DMS79 (cell line): ENCODE results near the gene SLC39A11.

Experiments
- DNase-seq: peaks from one replicate; lab custom pipeline; 2025; lab: John Stamatoyannopoulos, UW

SLC39A11 gene

DNA sequence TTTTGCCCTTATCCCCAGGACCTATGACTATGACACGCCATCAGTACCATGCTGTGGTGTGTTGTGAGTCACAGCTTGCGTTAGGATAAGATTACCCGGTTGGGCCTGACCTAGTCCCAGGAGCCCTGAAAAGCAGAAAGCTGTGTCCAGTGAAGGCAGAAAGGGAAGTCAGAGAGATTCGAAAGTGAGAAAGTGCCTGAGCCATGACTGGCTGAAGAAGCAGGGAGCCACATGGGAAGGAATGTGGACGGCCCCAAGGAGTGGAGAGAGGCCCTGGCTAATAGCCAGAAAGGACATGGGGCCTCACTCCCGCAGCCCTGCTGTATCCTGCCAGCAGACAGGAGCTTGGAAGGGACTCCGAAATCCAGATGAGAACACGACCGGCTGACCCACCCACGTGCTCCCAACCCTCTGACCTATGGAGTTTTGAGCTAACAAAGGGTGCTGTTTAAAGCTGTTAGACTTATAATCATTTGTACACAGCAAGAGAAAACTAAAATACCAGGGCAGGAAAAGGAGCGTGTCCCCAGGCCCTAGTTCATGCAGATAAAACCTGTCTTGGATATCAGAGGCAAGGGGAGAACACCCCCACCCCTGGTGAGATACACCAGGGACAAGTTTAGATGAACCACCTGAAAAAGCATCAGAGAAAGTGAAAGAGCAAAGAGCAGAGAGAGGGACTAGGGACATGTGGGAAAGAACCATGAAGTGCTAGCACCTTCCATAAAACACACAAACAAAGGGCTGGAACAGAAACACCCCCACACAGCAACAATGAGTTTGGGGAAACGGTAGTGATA is 115.3 kb downstream of the SLC39A11 start:
- no peak for DNase-seq

DNA sequence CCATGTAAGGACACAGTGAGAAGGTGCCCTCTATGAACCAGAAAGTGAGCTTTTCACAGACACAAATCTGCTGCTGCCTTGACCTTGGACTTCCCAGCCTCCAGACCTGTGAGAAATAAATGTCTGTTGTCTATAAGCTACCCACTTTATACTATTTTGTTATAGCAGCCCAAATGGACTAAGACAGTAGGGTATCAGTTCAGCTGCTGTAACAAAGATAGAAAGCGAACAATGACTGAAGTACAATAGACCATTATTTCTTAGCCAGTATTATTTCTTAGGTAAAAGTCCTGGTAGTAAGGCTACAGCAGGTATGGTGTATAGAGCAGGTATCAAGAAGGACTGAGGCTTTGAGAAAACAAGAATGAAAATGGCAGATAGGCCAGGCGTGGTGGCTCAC is 117.0 kb downstream of the SLC39A11 start:
- DNase-seq = no peak

DNA sequence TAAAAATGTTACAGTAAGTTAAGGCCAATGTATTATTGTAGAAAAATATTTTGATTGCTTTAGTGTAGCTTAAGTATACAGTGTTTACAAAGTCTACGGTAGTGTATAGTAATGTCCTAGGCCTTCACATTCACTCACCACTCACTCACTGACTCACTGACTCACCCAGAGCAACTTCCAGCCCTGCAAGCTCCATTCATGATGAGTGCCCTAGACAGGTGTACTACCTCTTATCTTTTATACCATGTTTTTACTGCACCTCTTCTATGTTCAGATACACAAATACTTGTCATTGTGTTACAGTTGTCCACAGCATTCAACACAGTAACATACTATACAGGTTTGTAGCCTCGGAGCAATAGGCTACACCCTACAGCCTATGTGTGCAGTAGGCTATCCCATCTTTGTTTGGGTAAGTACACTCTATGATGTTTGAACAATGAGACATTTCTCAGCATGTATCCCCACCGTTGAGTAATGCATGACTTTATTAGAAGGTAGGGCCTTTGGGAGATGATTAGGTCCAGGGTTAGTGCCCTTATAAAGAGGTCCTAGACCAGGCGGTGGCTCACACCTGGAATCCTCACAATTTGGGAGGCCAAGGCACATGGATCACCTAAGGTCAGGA is 117.8 kb downstream of the SLC39A11 start:
- no peak for DNase-seq

DNA sequence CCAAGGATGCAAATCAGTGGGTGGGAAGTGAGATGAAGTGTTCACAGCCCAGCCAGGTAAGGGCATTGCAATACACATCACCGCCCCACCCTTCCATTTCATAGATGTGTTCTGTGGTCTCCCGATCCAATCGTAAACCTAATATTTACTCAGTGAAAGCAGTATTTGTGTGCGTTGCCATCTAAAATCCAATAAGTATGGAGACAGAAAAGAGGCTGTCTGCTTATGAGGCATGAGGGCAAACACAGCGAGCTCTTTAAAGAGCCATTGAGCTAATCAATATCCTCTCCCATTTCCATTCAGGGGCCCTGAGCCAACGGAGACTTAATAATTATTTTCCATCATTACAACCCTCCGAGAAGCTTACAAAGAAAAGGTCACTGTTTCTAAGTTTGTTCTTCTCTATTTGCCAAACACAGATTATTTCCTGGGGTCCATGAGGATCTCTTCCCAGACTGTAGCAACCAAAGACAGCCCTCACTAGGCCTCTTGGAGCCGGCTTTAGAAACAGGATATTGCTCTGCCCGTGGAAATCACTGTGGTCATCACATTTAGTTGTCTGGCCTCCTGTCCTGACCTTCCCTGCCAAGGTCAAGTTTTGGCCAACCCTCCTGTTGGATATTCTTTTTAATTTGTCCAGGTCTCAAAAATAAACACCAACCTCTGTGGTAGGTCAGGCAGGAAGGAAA is 120.1 kb downstream of the SLC39A11 start:
- no peak for DNase-seq

DNA sequence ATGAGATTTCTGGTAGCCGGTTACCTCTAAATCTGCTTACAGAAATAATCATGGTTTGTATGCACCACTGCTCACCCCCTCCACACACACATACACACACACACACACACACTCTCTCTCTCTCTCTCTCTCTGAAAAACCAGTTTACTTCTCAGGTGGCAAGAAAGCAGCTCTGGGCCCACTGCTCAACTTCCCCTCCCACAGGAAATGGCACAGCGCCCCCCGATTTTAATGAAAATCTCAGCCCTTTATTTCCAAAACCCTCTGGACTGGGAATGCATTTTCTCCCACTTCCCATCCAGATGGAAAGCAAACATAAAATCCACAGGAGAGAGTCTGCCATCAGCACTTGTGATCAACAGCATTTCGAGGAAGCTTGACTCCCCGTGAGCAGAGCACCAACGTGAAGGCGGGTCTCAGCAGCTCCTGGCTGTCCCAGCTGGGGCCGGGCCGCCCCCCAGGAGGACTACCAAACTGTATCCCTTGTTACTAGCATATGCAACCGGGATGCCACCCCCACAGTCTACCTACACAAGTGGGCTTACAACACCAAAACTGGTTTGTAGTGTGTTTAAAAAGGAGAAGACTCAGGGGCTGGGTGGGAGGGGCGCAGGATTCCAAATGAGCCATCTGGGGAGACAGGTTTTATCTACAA is 121.1 kb downstream of the SLC39A11 start:
- no peak for DNase-seq

DNA sequence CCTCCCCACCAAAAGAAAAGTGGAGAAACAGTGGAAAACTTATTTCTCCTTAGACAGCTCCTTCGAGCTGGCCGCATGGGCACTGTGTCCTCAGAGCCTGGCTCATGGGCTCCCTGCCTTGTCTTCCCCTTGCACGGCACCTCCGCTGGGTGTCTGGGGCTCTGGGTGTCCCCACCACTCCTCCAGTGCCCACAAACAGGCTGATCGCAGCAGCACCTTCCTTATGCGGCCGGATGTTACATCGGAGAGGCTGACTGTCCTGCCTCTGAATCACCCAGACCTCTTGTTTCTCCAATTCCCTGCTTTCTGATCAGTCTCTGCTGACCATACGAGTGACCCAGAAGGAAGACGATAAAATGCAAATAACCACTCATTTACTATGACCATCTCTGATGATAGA is 121.7 kb downstream of the SLC39A11 start:
- DNase-seq = no peak

DNA sequence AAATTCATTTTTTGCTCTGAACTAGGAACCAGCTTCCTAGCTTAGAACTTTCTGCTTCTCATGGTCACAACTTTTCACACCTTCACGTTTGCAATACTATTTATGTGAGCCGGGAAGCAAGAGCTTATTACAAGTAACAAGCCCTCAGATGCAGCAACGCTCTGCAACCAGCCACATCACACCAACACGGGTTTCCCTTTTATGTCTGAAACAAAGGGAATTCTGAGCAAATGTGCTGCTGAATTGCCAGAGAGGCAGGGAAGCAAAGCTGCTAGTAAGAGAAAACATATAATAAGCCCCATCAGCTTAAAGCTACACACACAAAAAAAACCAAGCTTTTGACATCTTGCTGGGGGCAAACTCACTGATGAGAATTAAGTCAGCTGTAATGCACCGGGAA is 122.2 kb downstream of the SLC39A11 start:
- DNase-seq = no peak

DNA sequence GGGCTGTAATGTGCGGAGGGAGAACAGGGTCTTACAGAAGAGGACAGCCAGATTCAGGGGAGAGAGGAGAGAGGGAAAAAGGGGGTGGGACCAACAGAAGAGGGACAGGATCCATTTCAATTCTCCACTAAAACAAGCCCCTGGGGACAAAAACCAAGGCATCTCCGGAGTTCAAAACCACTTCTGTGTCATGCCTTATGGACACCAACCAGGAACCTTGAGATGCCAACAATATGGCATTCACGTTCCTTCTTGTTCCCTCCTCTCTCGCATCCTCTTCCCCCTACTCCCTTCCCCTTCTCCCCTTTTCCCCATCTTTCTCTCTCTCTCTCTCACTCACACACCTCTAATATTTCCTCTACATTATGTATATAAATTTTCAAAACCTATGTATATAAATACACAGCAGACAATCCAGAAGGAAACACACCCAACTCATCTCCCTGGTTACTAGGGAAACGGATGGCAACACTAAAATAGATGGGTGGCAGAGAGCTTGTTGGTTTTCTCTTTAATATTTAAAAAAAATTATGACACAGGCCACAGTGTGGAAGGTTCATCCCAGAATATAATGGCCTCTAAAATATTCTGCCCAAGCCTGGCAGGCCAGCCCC is 123.1 kb downstream of the SLC39A11 start:
- no peak for DNase-seq

DNA sequence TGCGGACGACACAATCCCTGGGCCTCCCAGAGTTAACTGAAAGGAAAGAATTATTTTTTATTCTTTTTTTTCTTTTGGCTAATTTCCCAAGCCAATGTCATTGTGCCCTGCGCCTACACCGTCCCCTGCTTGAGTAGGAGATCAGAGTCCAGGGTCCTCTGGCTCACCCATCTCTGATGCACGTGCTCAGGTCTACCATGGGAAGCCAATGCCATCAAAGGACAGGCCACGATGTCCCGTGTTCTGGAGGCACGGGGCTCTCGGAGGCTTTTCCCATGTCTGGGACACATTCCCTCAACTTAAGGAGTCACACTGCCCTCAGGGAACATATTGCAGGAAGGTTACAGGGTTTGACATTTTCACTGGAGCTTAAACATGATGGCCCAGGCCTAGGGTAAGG is 123.7 kb downstream of the SLC39A11 start:
- DNase-seq = no peak

DNA sequence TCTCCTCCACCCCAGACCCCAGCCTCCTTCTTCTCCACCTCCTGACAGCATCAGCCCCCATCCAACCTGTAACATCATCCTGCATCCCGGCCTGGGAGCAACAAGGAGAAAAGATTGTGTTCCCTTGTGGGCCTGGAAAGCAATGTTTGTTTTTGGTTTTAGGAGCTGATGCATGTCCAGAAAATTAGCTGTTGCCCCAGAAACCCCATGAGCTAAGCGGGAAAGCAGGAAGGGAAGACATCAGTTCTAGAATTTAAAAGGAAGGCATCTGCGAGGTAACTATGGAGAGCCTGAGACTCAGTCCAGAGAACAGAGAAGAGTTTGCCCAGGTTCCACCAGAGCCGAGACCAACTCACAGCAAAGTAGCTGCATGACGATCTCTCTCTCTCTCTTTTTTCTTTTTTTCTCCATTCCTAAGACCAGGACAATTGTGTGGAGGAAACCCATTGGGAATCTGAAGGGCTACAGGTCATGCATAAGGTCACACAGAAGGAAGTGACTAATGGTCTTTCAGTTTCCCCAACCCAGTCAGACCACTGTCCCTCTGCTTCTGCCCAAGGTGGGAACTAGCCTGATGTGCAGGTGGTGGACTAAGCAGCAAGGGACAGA is 124.4 kb downstream of the SLC39A11 start:
- DNase-seq = no peak

DNA sequence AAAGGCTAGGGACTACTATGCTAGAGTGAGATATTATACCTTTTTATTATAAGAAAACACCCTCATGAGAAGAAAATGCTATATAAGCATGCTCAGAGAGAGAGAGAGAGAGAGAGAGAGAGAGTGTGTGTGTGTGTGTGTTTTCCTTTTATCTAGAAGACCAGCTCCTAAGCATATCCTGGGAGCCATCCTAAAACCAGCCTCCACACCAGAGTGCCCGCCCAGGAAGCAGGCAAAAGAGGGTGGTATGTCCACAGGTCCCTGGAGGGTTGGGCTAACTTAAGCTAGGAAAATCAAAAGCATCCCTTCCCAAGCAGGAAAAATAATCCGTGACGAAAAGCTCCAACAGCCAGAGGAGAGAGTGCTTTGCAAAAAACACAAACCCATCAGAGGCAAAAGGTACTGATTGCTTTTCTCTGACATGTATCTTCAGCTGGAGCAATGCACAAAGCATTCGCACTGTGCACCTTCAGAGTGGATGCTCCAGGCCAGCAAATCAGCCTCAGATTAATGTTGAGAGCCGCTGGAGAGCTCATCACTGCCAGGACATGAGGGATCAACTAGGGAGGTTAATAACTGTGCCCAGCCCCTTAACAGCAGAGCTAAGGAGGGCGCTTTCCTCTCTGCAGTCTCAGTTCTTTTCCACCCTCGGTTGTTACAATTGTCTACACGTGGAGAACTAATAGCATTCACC is 125.1 kb downstream of the SLC39A11 start:
- no peak for DNase-seq

DNA sequence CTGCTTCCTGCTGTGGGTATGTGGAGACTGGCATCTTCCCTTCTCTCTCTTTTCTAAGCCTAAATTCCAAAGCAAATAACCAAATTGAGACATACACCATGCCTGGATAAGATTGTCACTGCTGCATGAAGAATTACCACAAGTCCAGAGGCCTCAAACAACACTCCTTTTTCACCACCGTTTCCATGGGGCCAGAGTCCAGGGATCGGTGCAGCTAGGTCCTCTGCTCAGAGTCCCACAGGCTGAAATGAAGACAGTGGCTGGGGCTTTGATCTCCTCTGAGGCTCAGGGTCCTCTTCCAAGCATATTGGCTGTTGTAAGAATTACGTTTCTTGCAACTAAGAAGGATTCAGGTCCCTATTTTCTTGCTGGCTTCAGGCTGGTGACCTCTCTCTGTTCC is 130.4 kb downstream of the SLC39A11 start:
- no peak for DNase-seq

DNA sequence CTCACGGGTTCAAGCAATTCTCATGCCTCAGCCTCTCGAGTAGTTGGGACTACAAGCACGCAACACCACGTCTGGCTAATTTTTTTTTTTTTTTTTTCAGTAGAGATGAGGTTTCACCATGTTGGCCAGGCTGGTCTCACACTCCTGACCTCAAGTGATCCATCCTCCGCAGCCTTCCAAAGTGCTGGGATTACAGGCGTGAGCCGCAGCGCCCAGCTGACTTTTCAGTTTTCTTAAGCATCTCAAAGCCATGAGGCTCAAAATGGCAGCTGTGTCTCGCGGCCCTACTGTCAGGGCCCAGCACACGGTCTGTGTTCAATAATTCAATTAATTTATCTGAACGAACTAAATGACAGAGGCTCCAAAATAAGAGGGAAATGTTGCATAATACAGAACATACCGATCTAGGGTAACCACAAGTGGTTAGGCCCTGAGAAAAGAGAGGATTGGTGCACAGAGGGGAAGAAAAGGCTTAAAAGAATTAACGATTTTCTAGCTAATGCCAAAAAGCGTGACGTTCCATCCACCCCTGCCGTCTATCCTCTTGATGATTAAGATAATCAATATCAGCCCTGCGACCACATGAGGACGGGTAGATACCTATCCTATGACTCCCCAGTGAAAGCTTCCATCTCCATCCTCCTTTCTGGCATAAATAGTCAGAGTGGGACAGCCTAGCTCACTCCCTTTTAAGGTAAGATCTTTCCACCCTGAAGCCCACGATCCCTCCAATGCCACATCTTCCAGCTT is 136.9 kb downstream of the SLC39A11 start:
- DNase-seq = no peak

DNA sequence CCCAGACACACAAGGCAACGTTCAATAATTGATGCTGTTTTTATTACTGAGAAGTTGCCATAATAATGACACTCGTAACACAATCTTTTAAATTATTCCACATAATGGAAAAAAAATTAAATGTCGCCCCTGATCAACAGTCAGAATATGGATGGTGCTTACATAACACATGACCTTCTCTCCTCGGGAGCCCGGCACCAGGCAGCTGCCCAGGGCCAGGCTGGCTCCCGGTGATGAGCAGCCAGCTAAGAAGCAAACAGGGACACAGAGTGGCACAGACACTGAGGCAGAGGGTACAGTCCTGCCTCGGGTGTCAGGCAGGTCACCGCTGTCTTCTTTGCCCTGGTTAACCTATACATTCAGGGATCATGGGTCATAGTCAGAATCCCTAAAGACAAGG is 137.9 kb downstream of the SLC39A11 start:
- DNase-seq = no peak

DNA sequence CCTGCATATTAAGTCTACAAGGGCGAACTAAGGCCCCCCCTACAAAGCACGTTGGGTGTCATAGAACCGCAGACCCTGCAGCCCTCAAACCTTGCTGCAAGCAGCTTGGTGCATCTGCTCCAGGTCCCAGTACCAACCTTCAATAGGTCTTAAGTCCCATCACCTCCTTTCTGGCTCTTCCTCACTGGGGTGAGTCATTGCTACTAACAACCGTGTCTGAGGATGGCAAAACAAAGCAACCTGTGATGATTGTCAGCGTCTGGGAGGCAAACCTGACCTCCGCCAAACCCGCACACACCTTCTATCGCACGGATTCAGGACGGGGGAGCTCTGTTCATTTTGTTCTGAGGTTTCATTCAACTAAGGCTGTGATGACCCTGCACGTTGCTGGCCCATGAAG is 138.9 kb downstream of the SLC39A11 start:
- DNase-seq = no peak

DNA sequence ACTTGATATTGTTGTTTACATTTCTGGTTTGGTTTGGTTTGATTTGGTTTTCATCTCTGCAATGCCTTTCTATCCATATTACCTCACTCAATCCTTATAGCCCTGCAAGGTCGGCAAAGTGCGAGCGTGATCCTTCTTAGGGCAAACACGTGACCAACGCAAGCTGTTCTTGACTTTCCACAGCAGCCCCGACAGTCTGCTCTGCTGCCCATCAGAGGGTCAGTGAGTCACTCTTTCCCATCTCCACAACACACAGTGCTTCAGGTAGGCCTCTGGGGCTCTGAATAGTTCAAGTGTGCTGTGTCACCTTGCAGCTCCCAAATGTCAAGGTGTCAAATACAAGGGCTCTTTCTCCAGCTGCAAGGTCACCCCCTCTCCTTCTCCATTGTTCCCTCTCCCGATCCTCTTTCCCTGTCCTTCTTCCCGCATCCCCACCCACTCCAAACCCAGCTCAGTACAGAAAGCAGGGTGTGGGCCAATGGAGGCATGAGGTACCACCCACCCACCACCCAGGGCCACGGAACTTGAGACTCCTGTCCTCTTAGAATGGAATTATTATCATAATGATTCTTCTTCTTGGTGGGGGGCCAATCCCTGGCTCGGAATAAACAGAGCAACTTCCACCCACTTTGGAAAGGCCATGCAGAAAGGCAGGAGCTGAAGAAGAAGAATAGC is 139.7 kb downstream of the SLC39A11 start:
- DNase-seq = no peak

DNA sequence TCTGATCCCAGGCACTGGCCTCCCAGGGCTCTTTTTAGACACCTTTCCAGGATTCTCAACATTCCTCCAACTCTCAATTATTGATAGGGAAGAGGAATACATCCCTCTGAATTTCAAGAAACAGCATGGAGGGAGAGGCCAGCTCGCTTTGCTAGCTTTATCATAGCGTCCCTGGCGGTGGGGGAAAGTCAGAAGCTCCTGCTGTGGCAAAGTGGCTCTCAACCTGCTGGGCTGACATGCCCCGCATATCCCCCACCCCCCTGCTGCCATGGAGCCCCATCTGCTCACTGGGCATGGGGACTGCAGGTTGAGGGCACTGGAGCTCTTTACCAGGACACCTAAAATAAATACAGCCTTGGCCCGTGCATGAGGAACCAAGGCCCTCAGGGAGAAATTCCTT is 140.3 kb downstream of the SLC39A11 start:
- no peak for DNase-seq

DNA sequence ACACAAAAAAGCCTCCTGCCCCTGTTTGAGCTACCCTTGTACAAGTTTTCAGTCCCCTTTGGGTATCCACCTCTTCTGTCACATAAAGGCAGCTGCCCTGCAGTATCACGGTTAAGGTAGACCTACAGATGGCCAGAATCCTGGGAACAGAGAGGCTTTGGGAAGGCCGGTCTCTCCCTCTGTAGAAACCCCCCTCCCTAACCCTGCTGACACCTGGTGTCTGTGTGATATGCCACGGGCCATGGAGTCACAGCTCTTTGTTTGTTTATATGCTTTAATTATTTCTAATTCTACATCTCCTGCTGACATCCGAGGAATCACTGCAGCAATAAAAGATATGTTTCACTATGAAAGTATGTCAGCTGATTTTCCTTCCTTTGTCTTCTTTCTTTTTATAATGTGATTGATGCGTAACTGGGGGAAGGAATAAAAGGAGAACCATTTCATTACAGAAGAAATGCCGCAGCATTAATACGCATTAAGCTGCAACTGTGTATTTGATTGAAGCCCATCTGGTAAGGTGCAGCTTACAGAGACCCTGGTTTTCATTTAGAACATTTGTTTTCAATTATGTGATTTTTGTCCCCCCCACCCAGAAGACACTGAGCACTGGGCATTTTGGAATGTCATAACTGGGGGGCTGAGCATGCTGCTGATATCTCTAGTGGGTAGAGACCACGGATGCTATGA is 142.1 kb downstream of the SLC39A11 start:
- DNase-seq = no peak

DNA sequence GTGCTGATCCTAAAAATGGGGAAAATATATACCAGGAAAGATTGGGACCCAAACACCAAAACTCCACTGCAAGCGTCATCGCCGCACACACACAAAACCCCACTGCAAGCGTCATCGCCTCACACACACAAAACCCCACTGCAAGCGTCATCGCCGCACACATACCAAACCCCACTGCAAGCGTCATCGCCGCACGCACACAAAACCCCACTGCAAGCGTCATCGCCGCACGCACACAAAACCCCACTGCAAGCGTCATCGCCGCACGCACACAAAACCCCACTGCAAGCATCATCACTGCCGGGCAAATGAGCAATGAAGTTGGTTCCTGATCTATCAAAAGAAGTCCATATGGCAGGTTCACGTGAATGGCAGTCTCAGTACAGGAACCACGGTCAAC is 144.4 kb downstream of the SLC39A11 start:
- no peak for DNase-seq
